Fibroblast of pulmonary artery (primary cell): ENCODE measurements around the gene CAPN14.

Source experiments
- DNase-seq: peaks from one replicate; pipeline ENCODE4 v3.0.0-alpha.2; 2010; ENCODE audit warnings: low read depth
- H3K4me3 ChIP-seq: replicated peaks from 2 replicates; pipeline ENCODE4 v1.5.1; 2011; ENCODE audit warnings: low read depth, mild to moderate bottlenecking, control low read depth, low read length, moderate library complexity
- CTCF ChIP-seq: IDR thresholded peaks from 2 replicates; pipeline ENCODE4 v1.5.1; 2011; ENCODE audit warnings: mild to moderate bottlenecking, control low read depth, low read length, inconsistent platforms; ENCODE audit errors: missing control alignments

Gene CAPN14

GRCh38 chr2:31197166-31197565 lies 20.1 kb downstream of the CAPN14 start:
- no peak for TF ChIP-seq CTCF

GRCh38 chr2:31196622-31197021 lies 20.7 kb downstream of the CAPN14 start:
- no peak overlapping the region for H3K4me3 ChIP-seq
- TF ChIP-seq CTCF, result no peak
- DNase-seq, result no peak

More at GRCh38 chr2:31197166-31197565, 20.1 kb downstream of the CAPN14 start:
- H3K4me3 ChIP-seq, result no peak overlapping the region
- no peak for DNase-seq

- H3K4me3 ChIP-seq, result no peak overlapping the region
- no peak for DNase-seq
- no peak for TF ChIP-seq CTCF
These were observed 23.5 kb downstream of the CAPN14 start for GRCh38 chr2:31193806-31194205.

- no peak for TF ChIP-seq CTCF
- no peak overlapping the region for H3K4me3 ChIP-seq
- DNase-seq, result no peak
These were observed 24.4 kb downstream of the CAPN14 start for GRCh38 chr2:31192851-31193392.

GRCh38 chr2:31192396-31192795 lies 24.9 kb downstream of the CAPN14 start:
- TF ChIP-seq CTCF, result no peak
- DNase-seq, result no peak
- no peak overlapping the region for H3K4me3 ChIP-seq

GRCh38 chr2:31191931-31192330 lies 25.4 kb downstream of the CAPN14 start:
- no peak overlapping the region for H3K4me3 ChIP-seq
- TF ChIP-seq CTCF, result no peak
- DNase-seq, result no peak

- DNase-seq, result no peak
- no peak for TF ChIP-seq CTCF
- no peak overlapping the region for H3K4me3 ChIP-seq
These were observed 27.1 kb downstream of the CAPN14 start for GRCh38 chr2:31190188-31190587.
